PC-3 (cell line): ENCODE data around the gene ZCWPW1.

ENCODE experiments used
- CTCF ChIP-seq: fragments of 300-600 bp; sonication (generic); conservative IDR thresholded peaks from 2 replicates; pipeline ENCODE4 v1.5.1; 2017; ENCODE audit warnings: antibody characterized with exemption, low read depth, mild to moderate bottlenecking, low read length
- EZH2 ChIP-seq: fragments of 300-600 bp; sonication (generic); IDR thresholded peaks from one replicate; pipeline ENCODE4 v1.6.1; 2017; ENCODE audit warnings: antibody characterized with exemption, mild to moderate bottlenecking, low read length; ENCODE audit not compliant: unreplicated experiment
- EZH2phosphoT487 ChIP-seq: fragments of 300-600 bp; sonication (generic); IDR thresholded peaks from 2 replicates; pipeline ENCODE4 v1.6.1; 2018; ENCODE audit warnings: mild to moderate bottlenecking, antibody characterized with exemption, low read length, borderline replicate concordance

GRCh38 chr7:100373261-100373831, 55.2 kb downstream of the ZCWPW1 start, which contains the start of gene PILRA:
- TF ChIP-seq CTCF (no peak), EZH2 (no peak), EZH2phosphoT487 (no peak)
